GM12873 (cell line): ENCODE data around the gene CDH4.

Experiments
- TF ChIP-seq, protein P1 (sequence below): IDR thresholded peaks from 2 replicates; pipeline ENCODE4 v1.5.1; 2012; ENCODE audit warnings: low read depth, mild to moderate bottlenecking, moderate library complexity, low read length, control low read depth; ENCODE audit not compliant: insufficient read depth; ENCODE audit errors: missing control alignments

CDH4 gene

DNA sequence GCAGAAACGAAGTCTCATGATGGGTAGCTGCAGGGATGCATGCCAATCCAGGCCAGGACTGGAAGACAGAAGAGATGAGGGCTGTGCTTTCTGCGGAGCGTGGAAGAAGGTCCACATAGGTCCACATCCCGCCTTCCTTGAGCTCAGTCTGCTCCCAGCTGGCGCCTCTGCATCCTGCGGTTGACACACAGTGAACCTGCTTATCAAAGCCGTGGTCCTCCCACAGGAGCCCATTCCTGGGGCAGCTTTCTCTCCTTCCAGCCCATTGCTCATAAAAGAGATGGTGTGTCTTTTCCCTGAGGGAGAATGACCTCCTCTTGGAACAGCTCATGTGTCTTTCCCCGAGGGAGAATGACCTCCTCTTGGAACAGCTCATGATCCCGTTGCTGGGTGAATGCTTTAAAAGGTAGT, 225.4 kb downstream of the CDH4 start:
- TF ChIP-seq, protein P1, sequence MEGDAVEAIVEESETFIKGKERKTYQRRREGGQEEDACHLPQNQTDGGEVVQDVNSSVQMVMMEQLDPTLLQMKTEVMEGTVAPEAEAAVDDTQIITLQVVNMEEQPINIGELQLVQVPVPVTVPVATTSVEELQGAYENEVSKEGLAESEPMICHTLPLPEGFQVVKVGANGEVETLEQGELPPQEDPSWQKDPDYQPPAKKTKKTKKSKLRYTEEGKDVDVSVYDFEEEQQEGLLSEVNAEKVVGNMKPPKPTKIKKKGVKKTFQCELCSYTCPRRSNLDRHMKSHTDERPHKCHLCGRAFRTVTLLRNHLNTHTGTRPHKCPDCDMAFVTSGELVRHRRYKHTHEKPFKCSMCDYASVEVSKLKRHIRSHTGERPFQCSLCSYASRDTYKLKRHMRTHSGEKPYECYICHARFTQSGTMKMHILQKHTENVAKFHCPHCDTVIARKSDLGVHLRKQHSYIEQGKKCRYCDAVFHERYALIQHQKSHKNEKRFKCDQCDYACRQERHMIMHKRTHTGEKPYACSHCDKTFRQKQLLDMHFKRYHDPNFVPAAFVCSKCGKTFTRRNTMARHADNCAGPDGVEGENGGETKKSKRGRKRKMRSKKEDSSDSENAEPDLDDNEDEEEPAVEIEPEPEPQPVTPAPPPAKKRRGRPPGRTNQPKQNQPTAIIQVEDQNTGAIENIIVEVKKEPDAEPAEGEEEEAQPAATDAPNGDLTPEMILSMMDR, result no peak

DNA sequence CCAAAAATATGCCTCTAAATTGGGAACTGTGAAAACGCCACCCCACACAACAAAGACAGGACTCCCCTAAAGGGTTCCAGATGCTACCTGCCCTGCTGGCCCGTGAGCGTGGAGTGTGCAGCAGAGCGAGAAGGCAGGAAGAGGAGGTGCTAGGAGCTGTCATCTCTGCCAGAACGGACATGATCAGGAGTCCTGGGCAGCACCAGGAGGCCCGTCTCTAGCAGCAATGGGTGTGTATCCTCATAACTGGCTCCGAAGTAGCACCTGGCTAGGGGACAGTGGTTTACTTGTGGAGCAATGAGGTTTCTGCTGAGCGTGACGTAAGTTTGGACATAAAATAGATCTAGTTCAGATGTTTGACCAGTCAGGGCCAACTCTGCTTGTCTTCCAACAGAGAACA, 226.0 kb downstream of the CDH4 start:
- TF ChIP-seq, protein P1, result no peak

DNA sequence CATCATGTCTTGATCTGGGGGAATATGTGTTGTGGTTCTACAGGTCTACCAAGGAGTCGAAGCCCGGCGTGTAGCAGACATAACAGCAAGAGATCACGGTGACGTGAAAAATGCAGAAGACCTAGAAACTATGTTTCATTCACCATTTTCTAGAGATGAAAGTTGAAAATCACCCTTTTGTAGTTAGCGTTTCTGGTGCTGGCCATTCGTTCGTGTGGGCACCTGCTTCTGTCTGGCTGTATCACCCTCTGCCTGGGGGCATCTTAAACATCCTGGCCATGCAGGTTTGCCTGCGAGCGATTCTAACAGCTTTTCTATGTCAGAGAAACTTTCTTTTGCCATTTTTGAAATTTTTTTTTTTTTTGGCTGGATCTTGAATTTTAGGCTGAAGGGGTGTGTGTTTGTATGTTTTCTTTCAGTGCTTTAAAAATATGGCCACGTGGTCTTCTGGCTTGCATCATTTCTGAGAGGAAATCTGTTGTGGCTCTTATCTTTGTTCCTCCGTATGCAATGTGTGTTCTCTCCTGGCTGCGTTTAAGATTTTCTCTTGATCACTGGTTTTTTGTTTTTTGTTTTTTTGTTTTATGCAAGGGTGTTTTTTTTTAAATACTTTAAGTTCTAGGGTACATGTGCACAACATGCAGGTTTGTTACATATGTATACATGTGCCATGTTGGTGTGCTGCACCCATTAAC, 226.7 kb downstream of the CDH4 start:
- TF ChIP-seq, protein P1, result no peak

GRCh38 chr20:61480158-61480825, 228.2 kb downstream of the CDH4 start:
- TF ChIP-seq, protein P1, result no peak

DNA sequence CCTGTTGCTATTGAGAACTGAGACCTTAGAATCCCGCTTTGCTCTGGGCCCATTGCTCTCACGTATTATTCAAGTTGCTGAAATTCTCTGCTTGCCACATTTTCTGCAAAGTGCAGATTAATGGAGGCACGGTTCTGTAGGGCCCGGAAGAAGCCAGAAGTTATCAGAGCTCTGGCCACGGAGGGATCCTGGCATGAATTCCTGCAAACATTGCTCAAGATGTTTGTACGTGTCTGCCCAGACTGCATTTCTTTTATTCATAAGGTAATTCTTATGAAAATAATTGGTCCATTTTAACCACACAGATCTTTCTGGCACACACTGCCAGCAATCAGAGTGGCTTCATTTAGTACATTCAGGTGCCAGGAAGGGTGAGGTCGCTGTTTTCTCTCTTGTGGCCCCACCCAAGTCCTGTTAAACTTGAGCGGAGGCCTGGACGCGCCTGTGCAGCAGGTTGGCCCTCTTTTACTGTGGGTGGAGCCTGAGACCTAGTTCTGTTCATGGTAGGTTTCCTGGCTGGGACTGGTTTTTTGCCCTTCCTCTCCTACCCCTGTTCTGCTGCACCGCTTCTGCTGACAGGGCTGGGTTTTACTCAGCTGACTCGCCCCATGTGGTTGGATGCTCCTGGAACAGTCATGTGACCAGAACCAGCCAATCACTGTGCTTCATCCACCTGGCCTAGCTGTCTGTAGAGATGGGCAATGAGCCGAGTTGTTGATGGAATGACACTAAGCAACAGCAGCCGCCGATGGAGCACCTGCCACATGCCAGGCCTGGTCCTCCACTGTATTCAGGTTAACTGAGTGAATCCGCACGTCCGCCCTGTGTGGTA, 230.2 kb downstream of the CDH4 start:
- TF ChIP-seq, protein P1, result no peak

DNA sequence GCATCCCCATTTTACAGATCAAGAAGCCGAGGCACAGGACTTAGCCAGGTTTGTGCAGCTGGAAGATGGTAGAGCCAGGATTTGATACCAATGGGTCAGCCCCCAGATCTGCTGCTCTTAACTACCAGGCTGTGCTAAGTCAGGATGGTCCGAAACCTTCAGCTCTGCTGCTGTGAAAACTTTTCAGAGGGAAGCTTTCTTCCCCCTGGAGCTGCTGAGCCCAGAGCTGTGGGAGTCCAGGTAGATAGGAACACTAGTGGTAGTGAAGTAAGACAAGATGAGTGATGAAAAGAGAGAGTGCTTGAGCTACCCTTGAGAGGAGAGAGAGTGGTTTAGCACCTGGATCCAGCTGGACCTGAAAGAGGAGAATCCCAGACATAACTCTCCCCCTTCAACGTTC, 230.8 kb downstream of the CDH4 start:
- TF ChIP-seq, protein P1, result no peak
